ENCODE data around the gene NECTIN2. TPM values are rescaled to one million over a fixed set of nuclear protein-coding genes. Genes with fewer than 3 reads are reported as not detected.

NECTIN2 gene
- total RNA-seq, 4 donors from 2014 or later, result 58.6 to 129 (median 90.2) TPM

- no peak for ATAC-seq (ENCODE audit: low FRiP score)
- no peak for TF ChIP-seq CTCF (IDR thresholded peaks at IDR 0.05)
- DNase-seq (ENCODE audit: low spot score), result no peak
Measured at GRCh38 chr19:44869733-44870470, 23.8 kb downstream of the NECTIN2 start.

GRCh38 chr19:44871809-44872208, 25.7 kb downstream of the NECTIN2 start:
- ATAC-seq (ENCODE audit: low FRiP score) (no peak), DNase-seq (ENCODE audit: low spot score) (no peak)
- no peak for TF ChIP-seq CTCF (IDR thresholded peaks at IDR 0.05)

- DNase-seq (ENCODE audit: low spot score) (no peak), ATAC-seq (ENCODE audit: low FRiP score) (no peak)
- no peak for TF ChIP-seq CTCF (IDR thresholded peaks at IDR 0.05)
Measured at GRCh38 chr19:44872661-44873060, 26.6 kb downstream of the NECTIN2 start.

GRCh38 chr19:44874317-44874716, 28.2 kb downstream of the NECTIN2 start:
- TF ChIP-seq CTCF (IDR thresholded peaks at IDR 0.05), result no peak
- no peak for DNase-seq (ENCODE audit: low spot score)
- no peak for ATAC-seq (ENCODE audit: low FRiP score)

- ATAC-seq (ENCODE audit: low FRiP score) (no peak), DNase-seq (ENCODE audit: low spot score) (no peak)
- no peak for TF ChIP-seq CTCF (IDR thresholded peaks at IDR 0.05)
Measured at GRCh38 chr19:44875666-44876451, 29.8 kb downstream of the NECTIN2 start.

- no peak for DNase-seq (ENCODE audit: low spot score)
- no peak for TF ChIP-seq CTCF (IDR thresholded peaks at IDR 0.05)
- ATAC-seq (ENCODE audit: low FRiP score), result no peak
Measured at GRCh38 chr19:44876930-44877535, 30.9 kb downstream of the NECTIN2 start.

Data from omental fat pad (tissue), 4 donors.